SW480 (cell line): ENCODE measurements around the gene ZRANB1.

ENCODE experiments used
- DNase-seq: peaks from one replicate; pipeline ENCODE4 v3.0.0-alpha.2; 2016; ENCODE audit warnings: low spot score

ZRANB1 gene

DNA sequence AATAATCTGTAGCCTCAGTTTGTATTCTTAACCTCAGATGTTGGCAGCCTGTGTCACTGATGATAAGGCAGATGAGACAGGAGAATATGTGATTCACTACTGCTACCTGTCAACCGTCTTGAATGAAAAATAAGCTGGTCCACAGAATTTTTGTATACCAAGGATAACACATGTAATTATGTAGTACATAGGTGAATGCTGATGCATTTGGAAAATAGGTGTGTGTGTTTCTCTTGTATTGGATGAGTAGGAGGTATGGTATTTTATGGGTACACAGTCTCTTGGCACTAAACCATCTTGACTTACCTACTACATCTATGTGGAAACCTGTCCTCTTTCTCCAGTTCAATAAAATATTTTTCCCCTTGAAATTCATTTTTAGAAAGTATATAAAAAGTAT lies 20.7 kb upstream of the ZRANB1 start:
- no peak for DNase-seq

DNA sequence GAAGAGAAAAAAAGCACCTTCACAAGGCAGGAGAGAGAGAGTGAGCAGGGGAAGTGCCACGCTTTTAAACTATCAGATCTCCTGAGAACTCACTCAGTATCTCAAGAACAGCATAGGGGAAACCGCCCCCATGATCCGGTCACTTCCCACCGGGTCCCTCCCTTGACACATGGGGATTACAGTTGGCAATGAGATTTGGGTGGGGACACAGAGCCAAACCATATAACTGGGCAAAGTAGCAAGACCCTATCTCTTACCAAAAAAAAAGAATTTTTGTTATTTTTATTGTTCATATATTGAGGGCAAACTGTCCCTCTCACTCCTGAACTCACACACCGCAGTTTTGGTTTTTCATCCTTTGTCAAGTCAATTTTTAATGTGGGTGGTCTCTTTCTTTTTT lies 18.2 kb upstream of the ZRANB1 start:
- DNase-seq, result no peak

DNA sequence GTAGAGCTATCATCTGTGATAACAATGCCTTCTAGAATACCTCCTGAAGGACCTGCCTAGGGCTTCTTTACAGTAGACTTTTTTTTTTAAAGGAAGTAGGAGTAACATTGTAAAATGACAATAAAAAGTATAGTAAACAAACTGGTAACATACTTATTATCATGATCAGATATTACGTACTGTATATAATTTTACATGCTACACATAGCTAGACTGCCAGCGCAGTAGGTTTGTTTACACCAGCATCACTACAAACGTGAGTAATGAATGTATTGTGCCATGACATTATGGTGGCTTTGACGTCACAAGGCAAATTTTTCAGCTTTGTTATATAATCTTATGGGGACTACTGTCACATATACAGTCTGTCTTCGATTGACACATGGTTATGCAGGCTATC lies 15.4 kb upstream of the ZRANB1 start:
- DNase-seq, result no peak

DNA sequence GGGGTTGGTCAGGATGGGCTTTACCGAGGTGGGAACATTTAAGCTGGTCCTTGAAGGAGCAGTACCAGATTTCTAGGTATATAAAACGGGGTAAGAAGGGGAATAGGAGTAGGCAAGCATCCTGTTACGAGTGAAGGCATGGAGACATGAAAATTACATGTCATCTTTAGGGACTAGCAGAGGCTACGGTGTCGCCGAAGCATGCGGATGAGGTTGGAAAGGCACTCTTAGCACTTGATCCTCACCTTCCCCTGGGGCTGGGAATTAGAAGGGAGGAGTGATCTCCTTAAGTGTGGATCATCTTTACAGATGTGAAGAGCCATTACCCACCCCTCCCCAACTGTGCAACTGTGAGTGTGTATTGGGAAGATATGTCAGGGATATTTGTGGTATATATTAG lies 13.8 kb upstream of the ZRANB1 start:
- no peak for DNase-seq

DNA sequence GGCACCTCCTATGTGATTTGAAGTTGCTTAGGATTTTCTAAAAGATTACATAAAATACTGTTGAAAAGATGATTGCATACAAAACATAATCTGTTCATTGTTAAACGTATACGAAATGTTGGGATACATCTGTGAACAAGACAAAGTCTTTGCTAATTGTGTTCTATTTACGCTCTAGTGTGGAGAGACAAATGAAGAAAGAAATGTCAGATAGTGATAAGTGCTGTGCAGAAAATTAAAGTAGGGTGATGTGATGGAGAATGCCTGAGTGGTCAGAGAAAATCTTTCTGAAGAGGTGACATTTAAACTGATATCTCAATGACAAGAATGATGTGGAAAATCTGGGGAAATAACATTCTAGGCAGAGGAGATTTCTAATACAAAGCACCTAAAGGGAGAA lies 13.4 kb upstream of the ZRANB1 start:
- no peak for DNase-seq

DNA sequence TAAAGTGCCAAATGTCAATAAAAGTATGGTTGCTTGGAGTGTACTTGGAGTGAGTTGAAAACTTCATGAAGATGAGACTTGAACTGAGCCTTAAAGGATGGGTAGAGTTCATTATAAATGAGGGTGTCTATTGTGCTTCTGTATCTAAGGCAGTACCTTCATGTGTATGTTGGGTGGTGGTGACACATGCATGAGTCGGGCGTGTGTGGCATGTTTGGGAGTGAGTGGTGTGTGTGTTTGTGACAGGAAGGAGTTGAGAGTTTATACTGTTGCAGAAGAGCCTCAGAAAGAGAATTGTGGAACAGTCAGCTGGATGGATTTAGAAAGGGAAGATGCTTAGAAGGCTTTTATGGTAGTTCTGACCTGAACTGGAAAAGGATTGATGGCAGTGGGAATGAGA lies 6.0 kb upstream of the ZRANB1 start:
- peak; percentile 11 for DNase-seq

DNA sequence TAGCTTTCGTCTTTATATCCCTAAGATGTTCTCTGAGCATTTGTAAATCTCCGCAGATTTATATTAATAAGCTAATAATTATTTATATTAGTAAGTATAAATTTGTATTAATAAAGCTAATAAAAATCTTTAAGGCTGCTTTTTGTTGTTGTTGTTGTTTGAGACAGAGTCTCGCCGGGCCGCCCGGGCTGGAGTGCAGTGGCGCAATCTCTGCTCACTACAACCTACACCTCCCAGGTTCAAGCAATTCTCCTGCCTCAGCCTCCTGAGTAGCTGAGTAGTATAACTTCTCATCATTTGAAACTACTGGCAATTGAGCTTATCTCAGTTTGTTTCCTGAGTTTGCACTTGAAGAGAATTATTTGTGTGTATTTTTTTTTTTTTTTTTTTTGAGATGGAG lies 5.1 kb upstream of the ZRANB1 start:
- DNase-seq, result no peak

DNA sequence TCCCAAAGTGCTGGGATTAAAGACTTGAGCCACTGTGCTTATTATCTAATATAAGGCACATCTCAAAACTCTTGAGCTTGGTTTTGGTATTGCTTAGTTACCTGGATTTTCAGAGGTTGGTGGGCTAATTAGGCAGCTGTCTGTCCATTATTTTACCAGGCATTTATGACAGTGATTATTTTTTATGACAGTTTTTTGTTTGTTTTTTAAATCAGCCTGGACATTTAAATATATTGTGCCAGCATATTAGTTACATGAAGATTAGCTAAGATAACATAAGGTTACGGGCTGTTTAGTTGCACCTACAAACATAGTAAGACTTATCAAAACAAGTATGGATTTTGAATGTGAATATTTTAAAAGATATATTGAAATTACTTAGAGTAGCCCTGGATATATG lies 2.6 kb upstream of the ZRANB1 start:
- no peak for DNase-seq

DNA sequence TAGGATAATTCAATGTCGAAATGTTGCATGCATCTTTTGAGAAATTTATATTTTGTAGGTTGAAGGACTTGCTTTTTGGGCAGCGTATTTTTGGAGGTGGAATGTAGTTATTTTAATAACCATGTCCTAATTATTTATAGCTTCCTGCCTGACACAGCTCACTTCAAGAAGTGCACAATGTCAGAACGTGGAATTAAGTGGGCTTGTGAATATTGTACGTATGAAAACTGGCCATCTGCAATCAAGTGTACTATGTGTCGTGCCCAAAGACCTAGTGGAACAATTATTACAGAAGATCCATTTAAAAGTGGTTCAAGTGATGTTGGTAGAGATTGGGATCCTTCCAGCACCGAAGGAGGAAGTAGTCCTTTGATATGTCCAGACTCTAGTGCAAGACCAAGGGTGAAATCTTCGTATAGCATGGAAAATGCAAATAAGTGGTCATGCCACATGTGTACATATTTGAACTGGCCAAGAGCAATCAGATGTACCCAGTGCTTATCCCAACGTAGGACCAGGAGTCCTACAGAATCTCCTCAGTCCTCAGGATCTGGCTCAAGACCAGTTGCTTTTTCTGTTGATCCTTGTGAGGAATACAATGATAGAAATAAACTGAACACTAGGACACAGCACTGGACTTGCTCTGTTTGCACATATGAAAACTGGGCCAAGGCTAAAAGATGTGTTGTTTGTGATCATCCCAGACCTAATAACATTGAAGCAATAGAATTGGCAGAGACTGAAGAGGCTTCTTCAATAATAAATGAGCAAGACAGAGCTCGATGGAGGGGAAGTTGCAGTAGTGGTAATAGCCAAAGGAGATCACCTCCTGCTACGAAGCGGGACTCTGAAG lies 620 bp downstream of the ZRANB1 start:
- DNase-seq, result no peak

DNA sequence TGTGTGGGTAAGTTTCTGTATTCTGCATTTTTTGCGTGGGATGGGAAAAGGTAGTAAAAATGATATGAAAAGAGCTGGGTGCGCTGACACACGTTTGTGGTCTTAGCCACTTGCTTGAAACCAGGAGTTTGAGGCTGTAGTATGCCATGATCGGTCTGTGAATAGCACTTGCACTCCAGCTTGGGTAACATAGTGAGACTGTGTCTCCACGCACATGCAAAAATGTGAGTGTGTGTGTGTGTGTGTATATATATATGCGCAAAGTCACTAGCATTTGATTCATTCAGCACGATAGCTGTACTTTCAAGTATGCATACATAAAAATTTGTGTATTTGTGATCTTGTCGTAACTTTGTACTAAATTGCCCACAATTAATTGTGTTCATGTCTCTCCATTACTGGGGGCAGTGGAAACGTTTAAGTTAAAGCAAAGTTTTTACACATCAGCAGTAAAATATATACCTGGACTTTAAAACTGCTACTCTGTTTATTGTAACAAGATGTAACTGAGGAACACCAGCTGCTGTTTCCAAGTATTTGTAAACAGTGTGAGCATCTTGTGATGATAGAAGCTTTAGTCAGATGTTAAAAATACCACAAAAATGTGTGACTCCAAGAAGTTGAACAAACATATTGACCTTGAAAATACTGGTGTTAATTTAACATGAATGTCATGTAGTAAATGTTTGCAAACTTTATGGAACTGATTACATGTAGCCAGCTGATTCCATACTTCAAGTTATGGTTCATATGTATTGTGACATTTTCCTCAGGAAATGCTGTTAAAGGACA lies 1.6 kb downstream of the ZRANB1 start:
- DNase-seq, result no peak

DNA sequence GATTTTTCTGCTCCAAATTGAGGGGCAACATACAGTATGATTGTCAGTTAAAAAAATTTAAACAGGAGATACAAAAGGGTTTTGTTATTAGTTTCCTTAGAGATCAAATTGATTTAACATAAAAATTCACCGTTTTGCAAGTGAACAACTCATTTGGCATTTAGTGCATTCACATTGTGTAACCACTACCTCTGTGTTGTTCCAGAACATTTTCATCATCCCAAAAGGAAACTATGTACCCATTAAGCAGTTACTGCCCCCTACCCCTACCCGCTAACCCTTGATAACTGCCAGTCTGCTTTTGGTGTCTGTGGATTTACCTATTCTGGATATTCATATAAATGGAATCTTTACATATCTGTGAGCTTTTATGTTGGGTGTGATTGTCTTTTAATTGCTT lies 3.1 kb downstream of the ZRANB1 start:
- DNase-seq, result no peak

DNA sequence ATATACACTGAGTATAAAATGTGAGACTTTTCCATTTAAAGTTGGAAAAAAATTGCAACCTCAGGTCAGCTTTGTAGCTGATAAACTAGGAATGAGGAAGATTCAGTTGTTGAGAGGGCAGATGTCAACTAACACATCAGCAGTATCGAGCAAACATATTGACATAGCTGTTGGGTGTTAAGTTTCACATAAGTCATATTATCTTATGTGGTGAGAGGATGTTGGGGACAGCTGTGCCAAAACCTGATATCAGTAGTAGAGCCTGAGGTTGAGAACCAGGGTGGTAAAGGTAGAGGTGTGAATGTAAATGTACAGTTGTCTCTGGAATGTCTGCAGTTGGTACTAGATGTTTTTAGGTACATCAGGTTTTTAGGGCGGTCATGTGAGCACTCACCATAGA lies 5.0 kb downstream of the ZRANB1 start:
- no peak for DNase-seq

DNA sequence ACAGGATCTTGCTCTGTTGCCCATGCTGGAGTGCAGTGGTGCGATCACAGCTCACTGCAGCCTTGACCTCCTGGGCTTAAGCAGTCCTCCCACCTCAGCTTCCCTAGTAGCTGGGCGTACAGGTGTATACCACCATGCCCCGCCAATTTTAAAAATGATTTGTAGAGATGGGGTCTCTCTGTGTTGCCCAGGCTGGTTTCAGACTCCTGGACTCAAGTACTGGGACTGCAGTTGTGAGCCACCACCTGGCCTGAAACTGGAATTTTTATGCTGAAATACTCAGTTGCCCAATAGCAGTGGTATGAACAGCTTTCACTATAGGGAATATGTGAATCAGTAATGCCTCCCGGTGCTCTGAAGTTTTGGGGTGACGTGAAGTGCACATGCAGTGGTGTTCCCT lies 7.6 kb downstream of the ZRANB1 start:
- no peak for DNase-seq

DNA sequence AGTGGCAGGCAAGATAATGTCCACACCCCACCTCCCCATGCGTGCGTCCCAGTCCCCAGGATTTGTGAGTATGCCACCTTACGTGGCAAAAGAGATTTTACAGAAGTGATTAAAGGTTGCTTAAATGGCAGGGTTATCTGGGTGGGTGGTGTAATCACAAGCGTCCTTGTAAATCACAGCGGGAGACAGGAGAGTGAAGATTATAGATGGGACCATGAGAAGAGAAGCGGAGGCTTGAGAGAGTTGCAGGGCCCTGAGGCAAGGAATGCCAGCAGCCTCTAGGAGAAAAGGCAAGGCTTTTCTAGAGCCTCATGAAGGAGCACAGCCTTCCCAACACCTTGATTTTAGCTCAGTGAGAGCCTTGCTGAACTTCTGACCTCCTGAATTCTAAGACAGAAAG lies 10.2 kb downstream of the ZRANB1 start:
- no peak for DNase-seq

DNA sequence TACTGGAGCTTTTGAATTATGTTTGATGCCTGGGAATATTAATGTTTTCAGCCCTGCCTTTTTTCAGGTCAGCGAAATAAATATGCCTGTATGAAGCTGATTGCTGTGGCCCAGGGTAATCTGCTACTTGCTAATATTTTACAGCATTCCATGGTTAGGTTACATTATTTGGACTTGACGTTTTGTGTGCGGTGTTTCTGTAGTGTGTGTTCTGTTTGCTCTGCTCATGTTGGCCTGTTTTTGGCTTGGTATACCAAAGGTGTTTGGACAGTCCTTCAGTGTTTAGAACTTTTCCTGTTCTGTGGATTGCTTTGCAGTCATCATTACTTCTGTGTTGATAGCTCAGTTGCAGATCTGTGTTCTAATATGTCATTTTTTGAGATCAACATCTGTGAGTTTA lies 11.5 kb downstream of the ZRANB1 start:
- no peak for DNase-seq

DNA sequence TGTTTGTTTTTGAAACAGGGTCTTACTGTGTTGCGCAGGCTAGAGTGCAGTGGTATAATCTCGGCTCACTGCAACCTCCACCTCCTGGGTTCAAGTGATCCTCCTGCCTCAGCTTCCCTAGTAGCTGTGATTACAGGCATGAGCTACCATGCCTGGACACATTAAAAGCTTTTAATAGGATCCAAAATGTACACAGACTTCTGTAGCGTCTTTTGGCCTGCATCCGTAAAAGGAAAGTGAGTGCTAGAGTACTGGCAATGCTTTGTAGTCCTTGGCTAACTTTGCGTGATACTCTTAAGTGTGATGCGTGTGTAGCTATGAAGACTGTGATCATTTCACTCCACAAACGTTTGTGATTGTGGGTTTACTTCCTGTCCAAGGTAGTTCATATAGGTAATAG lies 13.3 kb downstream of the ZRANB1 start:
- no peak for DNase-seq

DNA sequence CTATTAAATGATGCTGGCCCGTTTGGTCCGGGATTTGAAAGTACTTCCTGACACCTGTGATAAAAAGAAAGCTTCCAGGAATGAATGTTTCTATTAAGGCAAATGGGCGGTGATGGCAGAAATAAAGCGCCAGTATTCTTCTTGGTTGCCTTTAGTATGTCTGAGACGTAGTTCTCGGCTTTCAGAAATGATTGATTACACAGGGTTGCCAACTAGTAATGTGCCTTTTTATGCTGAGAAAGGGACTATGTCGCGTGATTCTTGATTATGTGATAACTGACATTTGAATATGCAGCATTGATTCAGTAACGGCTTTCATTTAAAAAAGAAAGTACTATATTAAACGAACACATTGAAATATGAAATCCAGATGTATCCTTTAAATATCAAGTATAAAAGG lies 13.9 kb downstream of the ZRANB1 start:
- no peak for DNase-seq

DNA sequence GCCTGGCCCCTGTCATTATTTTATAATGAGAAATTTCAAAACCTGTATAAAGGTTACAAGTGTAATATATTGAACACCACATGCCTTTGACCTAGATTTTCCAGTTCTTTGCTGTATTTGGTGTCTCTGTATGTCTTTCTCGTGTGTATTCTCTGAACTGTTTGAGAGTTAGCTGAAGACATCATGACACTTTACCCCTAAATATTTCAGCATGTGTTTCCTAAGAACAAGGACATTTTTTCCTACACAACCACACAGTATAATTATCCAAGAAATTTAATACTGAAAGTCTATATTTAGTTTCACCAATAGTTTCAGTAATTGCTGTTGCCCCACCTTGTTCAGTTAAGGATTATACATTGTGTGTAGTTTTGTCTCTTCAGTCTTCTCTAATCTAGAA lies 14.8 kb downstream of the ZRANB1 start:
- DNase-seq, result no peak

DNA sequence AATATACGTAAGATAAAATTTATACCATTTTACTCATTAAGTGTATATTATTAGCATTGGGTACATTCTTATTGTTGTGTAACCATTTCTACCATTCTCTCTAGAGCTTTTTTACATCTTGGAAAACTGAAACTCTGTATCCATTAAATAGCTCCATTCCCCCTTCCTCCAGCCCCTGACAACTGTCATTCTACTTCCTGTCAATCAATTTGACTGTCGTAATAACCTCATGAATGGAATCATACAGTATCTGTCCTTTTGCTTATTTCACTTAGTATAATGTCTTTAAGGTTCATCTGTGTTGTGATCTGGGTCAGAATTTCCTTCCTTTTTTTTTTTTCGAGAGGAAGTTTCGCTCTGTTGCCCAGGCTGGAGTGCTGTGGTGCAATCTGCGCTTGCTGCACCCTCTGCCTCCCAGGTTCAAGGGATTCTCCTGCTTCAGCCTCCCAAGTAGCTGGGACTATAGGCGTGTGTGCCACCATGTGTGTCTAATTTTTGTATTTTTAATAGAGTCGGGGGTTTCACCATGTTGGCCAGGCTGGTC lies 15.6 kb downstream of the ZRANB1 start:
- no peak for DNase-seq

DNA sequence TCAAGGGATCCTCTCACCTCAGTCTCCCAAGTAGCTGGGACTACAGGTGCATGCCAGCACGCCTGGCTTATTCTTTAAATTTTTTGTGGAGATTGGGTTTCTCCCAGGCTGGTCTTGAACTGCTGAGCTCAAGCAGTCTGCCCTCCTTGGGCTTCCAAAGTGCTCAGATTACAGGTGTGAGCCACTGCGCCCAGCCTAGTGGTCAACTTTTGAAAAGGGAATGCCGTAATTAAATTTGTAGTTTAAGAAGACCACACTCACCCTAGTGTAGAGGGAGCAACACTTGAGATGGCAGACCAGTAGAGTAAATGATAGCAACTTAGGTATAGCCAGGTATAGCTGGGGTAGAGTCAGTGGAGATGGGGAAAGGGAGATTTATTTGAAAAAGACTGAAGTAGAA lies 17.6 kb downstream of the ZRANB1 start:
- DNase-seq, result no peak

DNA sequence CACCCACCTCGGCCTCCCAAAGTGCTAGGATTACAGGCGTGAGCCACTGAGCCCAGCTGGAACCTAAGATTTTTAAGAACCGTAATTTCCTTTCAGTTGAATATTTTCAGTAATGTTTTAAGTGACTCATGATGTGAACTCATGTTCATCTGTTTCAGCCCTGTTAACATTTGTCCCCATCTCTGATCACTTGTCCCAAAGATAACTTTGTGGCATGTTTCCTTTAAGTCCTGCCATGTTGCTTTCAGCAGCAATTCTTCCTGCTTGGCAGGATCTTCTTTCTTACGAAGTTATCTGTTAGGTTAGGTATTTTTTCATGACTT lies 19.3 kb downstream of the ZRANB1 start:
- DNase-seq, result no peak

DNA sequence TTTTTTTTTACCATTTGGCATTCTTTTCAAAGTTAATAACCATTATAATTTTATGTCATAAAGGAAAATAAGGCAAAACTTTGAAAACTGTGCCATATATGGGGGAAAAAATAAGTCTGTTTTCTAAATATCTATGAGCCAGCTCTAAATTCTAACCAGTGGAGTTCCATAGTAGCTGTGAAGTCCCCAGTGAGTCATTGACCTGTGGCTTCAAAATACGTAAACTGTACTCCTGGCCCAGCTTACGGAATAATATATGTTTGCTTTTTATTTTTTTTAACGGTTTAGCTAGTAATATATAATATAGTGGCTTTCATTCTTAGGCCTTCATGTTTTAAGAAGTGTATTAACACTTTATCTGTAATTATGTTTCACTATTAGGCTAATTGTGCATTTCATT lies 20.5 kb downstream of the ZRANB1 start:
- no peak for DNase-seq

DNA sequence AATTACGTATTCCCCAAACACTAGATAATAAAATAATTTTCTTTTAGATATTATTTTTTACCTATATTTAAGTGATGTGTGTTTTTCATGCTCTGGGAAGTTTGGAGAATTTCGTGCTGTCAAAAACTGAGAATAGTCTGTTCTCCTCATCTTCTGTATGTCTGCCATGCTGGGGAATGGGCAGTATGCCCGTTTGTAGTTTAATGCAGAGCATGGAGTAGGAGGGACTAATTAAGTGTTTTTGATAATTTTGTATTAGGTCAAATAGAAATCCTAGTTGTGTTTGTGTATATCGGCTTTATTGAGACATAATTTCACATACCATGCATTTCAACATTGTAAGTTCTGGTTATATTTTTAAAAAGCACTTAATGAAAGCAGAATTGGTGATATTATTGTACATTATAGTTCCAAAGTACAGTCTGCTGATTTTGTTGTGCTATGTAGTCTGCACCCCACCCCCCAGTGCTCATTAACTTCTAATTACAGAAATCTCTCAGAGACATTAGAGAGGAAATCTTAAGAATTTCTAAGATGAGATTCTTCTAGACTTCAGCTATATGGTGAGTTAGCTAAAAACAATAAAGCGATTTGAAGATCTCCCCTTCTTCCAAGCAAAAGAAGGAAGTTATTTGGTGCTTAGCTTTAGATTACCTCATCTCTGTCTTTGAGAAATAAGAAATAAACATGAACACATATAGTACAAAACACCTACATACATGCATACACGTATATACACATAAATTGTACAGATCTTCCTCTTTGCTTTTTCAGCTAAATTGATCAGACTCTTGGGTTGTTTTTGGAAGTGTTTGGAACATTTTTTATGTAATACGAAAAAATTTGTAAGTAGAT lies 22.2 kb downstream of the ZRANB1 start:
- DNase-seq, result no peak
